HG02678 (cell line): ENCODE data around the gene MAP4K3.
"Not testable (repeated sequence)": the region's sequence is repeated elsewhere in the genome, so short reads cannot be mapped to it uniquely, and the experiment has no call there.

Experiments
- ATAC-seq: cut with Tn5 transposase; IDR thresholded peaks from one replicate; pipeline ENCODE4 v1.9.1; 2021; ENCODE audit warnings: mild to moderate bottlenecking, moderate library complexity; ENCODE audit not compliant: unreplicated experiment

The MAP4K3 gene

GRCh38 chr2:39377226-39377939 is 59.7 kb downstream of the MAP4K3 start:
- ATAC-seq = peak; percentile 70

GRCh38 chr2:39375917-39376316 is 61.2 kb downstream of the MAP4K3 start:
- ATAC-seq = no peak

GRCh38 chr2:39373181-39373802 is 63.8 kb downstream of the MAP4K3 start:
- no peak for ATAC-seq

- ATAC-seq = no peak
Observed at GRCh38 chr2:39370101-39370500, 67.0 kb downstream of the MAP4K3 start.

GRCh38 chr2:39368846-39369245 is 68.2 kb downstream of the MAP4K3 start:
- ATAC-seq = no peak

GRCh38 chr2:39368376-39368775 is 68.7 kb downstream of the MAP4K3 start:
- ATAC-seq = no peak

- no peak for ATAC-seq
Observed at GRCh38 chr2:39362595-39362994, 74.5 kb downstream of the MAP4K3 start.

- no peak for ATAC-seq
Observed at GRCh38 chr2:39361511-39361910, 75.6 kb downstream of the MAP4K3 start.

- not testable (repeated sequence) for ATAC-seq
Observed at GRCh38 chr2:39360342-39360741, 76.7 kb downstream of the MAP4K3 start.

- no peak for ATAC-seq
Observed at GRCh38 chr2:39359453-39360038, 77.5 kb downstream of the MAP4K3 start.

GRCh38 chr2:39356922-39357639 is 80.0 kb downstream of the MAP4K3 start:
- ATAC-seq = no peak

- no peak for ATAC-seq
Observed at GRCh38 chr2:39350658-39351057, 86.4 kb downstream of the MAP4K3 start.

- no peak for ATAC-seq
Observed at GRCh38 chr2:39338502-39338901, 98.6 kb downstream of the MAP4K3 start.

- no peak for ATAC-seq
Observed at GRCh38 chr2:39335930-39336329, 101.2 kb downstream of the MAP4K3 start.

- ATAC-seq = no peak
Observed at GRCh38 chr2:39334978-39335377, 102.1 kb downstream of the MAP4K3 start.

GRCh38 chr2:39334529-39334928 is 102.6 kb downstream of the MAP4K3 start:
- no peak for ATAC-seq

GRCh38 chr2:39326644-39327043 is 110.4 kb downstream of the MAP4K3 start:
- ATAC-seq = no peak

- ATAC-seq = no peak
Observed at GRCh38 chr2:39325966-39326365, 111.1 kb downstream of the MAP4K3 start.

GRCh38 chr2:39321056-39322035 is 115.7 kb downstream of the MAP4K3 start:
- ATAC-seq = not testable (repeated sequence)

GRCh38 chr2:39320162-39320561 is 116.9 kb downstream of the MAP4K3 start:
- ATAC-seq = no peak
